Duodenal mucosa (tissue), 2 donors: ENCODE measurements around the gene MEIS2.

ENCODE experiments used
- H3K27ac ChIP-seq: one replicate; pipeline ENCODE4 v1.7.0; 2013; ENCODE audit warnings: low read depth, low read length
- H3K27me3 ChIP-seq, 2 donors: one replicate each; pipeline ENCODE4 v1.7.0; 2013; ENCODE audit warnings: low read length in 2 of 2, control low read depth in 1 of 2; ENCODE audit not compliant: insufficient read depth in 2 of 2, control insufficient read depth in 1 of 2
- H3K36me3 ChIP-seq, 2 donors: one replicate each; pipeline ENCODE4 v1.7.0; 2013; ENCODE audit warnings: low read length in 2 of 2, control low read depth in 1 of 2; ENCODE audit not compliant: insufficient read depth in 2 of 2, control insufficient read depth in 1 of 2
- H3K4me1 ChIP-seq, 2 donors: one replicate each; pipeline ENCODE4 v1.7.0; 2013; ENCODE audit warnings: low read length in 2 of 2, control low read depth in 1 of 2; ENCODE audit not compliant: insufficient read depth in 2 of 2, control insufficient read depth in 1 of 2
- H3K4me3 ChIP-seq, 2 donors: one replicate each; pipeline ENCODE4 v1.7.0; 2013; ENCODE audit warnings: low read length in 2 of 2, low read depth in 1 of 2
- H3K9ac ChIP-seq, 2 donors: one replicate each; pipeline ENCODE4 v1.7.0; 2013; ENCODE audit warnings: low read length in 2 of 2, low read depth in 1 of 2
- H3K9me3 ChIP-seq, 2 donors: one replicate each; pipeline ENCODE4 v1.7.0; 2013; ENCODE audit warnings: low read length in 2 of 2, control low read depth in 1 of 2; ENCODE audit not compliant: control insufficient read depth in 1 of 2

Gene MEIS2

DNA sequence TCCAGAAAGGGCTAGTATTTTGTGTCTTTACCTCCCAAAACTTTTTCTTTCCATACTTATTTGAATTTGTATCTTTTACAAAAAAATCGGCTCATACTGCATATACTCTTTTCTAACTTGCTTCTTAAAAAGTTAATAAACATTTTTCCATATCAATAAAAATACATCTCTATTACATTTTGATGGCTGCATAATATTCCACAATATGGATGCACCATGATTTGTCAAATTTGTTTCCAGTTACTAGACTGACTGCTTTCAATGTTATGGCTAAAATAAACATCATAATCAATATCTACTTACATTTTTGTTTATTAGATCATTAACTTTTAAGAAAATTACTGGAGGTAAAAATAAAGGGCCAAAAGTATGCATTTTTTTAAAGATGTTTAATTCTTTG lies 121.7 kb downstream of the MEIS2 start:
- H3K27me3 ChIP-seq: no peaks in the 10 kb centered on the region
- no peaks in the 10 kb centered on the region for H3K36me3 ChIP-seq
- H3K4me1 ChIP-seq: no peaks in the 10 kb centered on the region
- no peak overlapping the region for H3K4me3 ChIP-seq
- peaks cover 0 to 4% of the 10 kb centered on the region in 2 donors for H3K9me3 ChIP-seq
- H3K9ac ChIP-seq: no peak overlapping the region
- H3K27ac ChIP-seq: no peak overlapping the region

DNA sequence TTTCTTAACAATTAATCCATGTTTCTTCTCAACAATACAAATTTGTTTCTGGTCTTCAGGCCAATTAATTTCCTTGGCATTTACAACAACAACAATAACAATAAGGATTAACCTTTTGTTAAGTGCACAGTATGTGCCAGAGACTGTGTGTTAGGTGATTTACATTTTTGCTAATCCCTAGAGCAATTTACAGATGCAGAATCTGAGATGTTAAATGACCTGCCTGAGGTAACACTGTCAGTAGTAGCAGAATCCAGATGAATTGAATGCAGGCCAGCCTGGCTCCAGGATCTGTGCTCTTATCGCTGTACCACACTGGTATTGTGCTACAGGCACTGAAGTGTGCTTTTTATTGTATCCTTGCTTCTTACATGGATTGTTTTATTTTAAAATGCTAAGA lies 122.2 kb downstream of the MEIS2 start:
- Histone ChIP-seq H3K9me3 (no peaks in the 10 kb centered on the region), H3K27ac (no peak overlapping the region), H3K4me1 (no peaks in the 10 kb centered on the region), H3K9ac (no peak overlapping the region), H3K4me3 (no peak overlapping the region), H3K36me3 (no peaks in the 10 kb centered on the region), H3K27me3 (no peaks in the 10 kb centered on the region)

DNA sequence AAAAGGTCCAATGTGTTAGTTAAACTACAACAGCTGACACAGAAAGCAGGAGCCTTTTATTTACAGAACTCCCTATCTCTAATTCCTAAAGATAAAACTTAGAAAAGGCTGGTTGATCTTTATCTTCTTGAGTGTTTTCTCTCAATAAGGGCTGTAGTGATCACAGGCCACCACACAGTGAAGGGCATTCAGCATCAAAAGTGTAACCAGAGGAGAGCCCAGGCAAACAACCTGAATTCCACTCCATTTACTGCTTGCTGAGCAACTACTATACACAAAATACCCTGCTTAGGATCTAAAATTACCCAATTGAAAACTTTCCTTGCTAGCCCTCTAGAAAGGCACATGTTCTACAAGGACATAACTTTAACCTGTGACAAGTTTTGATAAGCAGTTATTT lies 122.7 kb downstream of the MEIS2 start:
- Histone ChIP-seq H3K4me3 (no peak overlapping the region), H3K36me3 (no peaks in the 10 kb centered on the region), H3K4me1 (no peaks in the 10 kb centered on the region), H3K27me3 (no peaks in the 10 kb centered on the region), H3K27ac (no peak overlapping the region), H3K9ac (no peak overlapping the region), H3K9me3 (no peaks in the 10 kb centered on the region)

DNA sequence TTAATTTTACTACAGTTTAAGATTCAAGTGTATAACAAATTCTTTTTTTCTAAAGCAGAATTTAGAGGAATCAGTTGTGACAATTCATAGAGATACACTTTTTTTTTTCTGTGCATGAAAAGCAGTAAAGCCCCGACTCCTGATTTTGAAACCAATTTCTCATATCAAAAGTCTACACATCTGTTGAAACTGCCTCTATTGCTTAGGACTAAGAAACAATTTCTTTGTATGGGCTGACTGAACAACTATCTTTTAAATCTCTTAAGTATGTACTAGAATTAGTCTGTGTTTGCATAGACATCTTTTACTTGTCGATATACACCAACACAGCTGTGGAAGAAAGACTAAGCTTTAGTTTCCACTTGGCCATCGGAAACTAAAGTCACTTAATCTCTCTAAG lies 127.6 kb downstream of the MEIS2 start:
- H3K36me3 ChIP-seq: no peaks in the 10 kb centered on the region
- no peak overlapping the region for H3K27ac ChIP-seq
- no peak overlapping the region for H3K9ac ChIP-seq
- no peak overlapping the region for H3K4me3 ChIP-seq
- H3K9me3 ChIP-seq: no peaks in the 10 kb centered on the region
- H3K4me1 ChIP-seq: no peaks in the 10 kb centered on the region
- H3K27me3 ChIP-seq: no peaks in the 10 kb centered on the region

DNA sequence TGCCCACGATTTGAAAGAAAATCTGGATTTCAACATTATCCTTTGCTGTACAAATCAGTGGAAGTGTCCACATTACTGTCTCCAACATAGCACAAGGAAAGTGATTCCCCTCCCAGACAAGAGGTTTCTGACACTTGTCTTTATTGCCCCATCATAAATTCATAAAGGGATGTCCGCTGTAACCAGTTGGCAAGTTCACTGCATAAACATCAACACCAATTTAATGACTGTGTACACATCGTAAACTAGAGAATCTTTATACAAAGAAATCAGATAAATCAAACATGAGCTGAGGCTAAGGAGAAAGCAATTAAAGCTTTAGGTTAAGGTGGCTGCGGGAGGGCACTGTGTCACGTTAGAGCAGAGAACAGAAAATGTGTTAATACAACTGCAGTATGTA lies 129.8 kb downstream of the MEIS2 start:
- Histone ChIP-seq H3K27me3 (no peaks in the 10 kb centered on the region), H3K4me3 (no peak overlapping the region), H3K9me3 (no peaks in the 10 kb centered on the region)

DNA sequence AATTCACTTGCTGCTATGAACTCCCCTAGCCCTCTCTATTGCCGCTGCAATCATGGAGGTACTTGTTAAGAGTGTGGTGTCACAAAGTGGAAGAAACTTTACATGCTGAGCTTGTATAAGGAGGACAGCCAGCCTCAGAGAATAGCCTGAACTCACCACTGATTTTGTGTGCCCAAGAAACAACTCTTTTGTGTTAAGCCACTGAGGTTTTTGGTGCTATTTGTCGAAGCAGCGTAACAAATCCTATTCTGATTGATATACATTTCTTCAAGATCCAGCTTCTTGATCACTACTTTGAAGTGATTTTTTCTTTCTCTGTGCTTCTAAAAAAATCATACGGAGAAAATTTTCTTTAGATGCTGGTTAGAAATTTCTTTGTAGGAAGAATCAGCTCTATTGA lies 132.4 kb downstream of the MEIS2 start:
- no peak overlapping the region for H3K4me3 ChIP-seq
- H3K9ac ChIP-seq: no peak overlapping the region
- no peaks in the 10 kb centered on the region for H3K36me3 ChIP-seq
- no peak overlapping the region for H3K27ac ChIP-seq
- H3K27me3 ChIP-seq: no peaks in the 10 kb centered on the region
- no peaks in the 10 kb centered on the region for H3K4me1 ChIP-seq
- H3K9me3 ChIP-seq: no peaks in the 10 kb centered on the region

More for the DNA sequence above, 129.8 kb downstream of the MEIS2 start:
- Histone ChIP-seq H3K4me1 (no peaks in the 10 kb centered on the region), H3K36me3 (no peaks in the 10 kb centered on the region), H3K27ac (no peak overlapping the region), H3K9ac (no peak overlapping the region)

DNA sequence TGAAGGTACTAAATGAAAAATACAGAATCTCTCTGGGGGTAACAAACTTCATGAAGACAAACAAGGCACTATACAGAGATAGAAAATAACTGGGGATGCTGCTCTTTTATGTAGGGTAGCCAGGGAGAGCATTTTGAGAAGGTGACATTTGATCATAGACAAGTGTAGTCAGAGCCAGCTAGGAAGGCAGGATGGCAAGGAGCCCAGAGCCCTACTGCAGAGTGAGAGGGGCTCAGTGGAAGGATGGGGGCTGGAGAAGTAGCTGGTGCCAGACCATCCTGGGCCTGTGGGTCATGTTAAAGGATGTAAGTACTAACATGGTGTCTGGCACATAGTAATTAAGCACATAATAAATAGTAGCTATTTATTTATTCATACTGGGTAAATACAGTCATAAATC lies 133.6 kb downstream of the MEIS2 start:
- Histone ChIP-seq H3K27ac (no peak overlapping the region), H3K27me3 (no peaks in the 10 kb centered on the region), H3K4me1 (no peaks in the 10 kb centered on the region), H3K9me3 (no peaks in the 10 kb centered on the region), H3K36me3 (no peaks in the 10 kb centered on the region), H3K4me3 (no peak overlapping the region), H3K9ac (no peak overlapping the region)

DNA sequence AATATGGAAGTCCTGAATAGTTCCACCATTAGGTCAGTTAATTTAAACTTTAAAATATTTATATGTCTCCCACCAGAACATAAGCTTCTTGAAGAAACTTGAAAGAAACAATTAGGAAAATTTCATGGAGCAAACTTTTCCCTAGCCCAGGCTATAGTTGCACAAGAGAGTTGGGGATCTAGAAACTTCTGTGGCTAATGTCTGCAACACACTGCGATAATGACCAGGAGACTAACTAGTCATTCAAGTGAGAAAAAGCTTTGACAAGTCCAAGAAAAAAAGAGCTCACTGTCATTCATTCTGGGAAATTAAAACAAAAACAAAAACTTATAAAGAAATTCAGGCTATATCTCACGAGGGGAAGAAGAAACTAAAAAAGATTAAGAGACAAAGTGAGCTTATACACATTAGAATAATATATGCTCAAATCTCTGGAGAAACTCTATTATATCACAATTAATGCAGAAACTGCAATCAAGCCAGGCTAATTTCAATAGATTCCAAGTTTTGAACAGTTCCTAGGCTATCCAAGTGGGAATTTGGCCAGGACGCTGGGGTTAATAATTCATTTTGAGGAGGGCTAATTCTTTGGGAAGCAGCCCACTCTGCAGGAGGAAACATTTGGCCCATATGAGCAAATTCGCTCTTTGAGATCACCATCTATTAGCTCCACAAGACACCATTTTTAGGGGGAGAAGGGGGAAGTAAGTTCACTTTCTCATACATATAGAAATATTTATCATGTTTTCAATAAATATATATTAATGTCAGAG lies 134.6 kb downstream of the MEIS2 start:
- H3K27ac ChIP-seq: no peak overlapping the region
- H3K4me3 ChIP-seq: no peak overlapping the region
- no peaks in the 10 kb centered on the region for H3K9me3 ChIP-seq
- H3K36me3 ChIP-seq: no peaks in the 10 kb centered on the region
- H3K27me3 ChIP-seq: no peaks in the 10 kb centered on the region
- no peak overlapping the region for H3K9ac ChIP-seq
- peaks cover 3 to 9% of the 10 kb centered on the region in 2 donors for H3K4me1 ChIP-seq

DNA sequence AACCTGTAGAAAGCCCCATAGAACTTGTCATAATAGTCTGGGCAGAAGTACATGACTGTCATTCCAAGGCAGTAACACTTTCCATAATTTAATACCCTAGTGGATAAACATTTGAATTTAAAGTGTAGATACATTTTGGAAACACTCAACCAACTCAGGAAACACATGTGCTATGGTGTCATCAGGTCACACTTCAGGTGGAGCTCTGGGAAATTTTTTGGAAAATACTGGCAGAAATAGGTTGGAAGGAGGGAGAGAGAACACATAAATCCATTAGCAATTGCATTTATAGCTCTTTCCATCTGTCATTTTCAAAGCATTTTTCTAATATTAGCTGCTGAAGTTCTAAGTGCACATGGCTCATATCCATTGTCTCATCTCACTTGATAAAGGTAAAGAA lies 135.7 kb downstream of the MEIS2 start:
- H3K4me3 ChIP-seq: no peak overlapping the region
- H3K27ac ChIP-seq: no peak overlapping the region
- H3K27me3 ChIP-seq: no peaks in the 10 kb centered on the region
- no peaks in the 10 kb centered on the region for H3K9me3 ChIP-seq
- H3K36me3 ChIP-seq: no peaks in the 10 kb centered on the region
- peaks cover 12 to 20% of the 10 kb centered on the region in 2 donors for H3K4me1 ChIP-seq
- H3K9ac ChIP-seq: no peak overlapping the region

DNA sequence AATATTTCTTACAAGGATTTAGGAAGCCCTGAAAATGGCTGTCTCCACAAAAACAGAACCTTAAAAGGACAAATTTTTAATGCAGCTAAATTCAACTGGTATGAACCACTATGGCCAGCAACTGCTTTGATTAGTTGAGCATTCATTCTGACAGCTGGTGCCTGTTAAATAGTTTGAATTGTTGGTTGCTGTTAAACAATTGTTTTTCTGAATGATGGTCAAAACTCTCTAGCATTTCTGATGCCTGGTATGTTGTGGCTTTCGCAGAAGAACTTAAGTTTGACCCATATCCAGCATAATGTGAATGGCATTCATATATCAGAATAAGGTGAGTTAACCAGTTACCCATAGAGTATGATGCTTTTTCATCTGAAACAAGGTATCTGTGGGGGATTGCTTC lies 138.4 kb downstream of the MEIS2 start:
- H3K4me1 ChIP-seq: peaks cover 12 to 20% of the 10 kb centered on the region in 2 donors
- H3K27ac ChIP-seq: no peak overlapping the region
- no peaks in the 10 kb centered on the region for H3K27me3 ChIP-seq
- no peaks in the 10 kb centered on the region for H3K36me3 ChIP-seq
- H3K4me3 ChIP-seq: no peak overlapping the region
- H3K9me3 ChIP-seq: no peaks in the 10 kb centered on the region
- H3K9ac ChIP-seq: no peak overlapping the region

DNA sequence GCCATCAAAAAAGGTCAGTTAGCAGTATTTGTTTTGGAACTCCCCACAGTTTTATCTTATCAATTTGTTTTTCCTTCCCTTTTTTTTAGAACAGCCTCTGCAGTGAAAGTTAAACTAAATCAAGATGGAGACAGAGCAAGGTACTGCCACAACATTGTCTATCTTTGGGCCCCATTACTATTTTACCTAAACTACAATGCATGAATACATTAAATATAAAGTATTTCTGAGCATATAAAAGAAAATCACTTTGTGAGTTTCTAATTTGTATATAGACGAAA lies 139.5 kb downstream of the MEIS2 start:
- Histone ChIP-seq H3K4me1 (peaks cover 12 to 20% of the 10 kb centered on the region in 2 donors), H3K9ac (no peak overlapping the region), H3K36me3 (no peaks in the 10 kb centered on the region), H3K9me3 (no peaks in the 10 kb centered on the region), H3K4me3 (no peak overlapping the region), H3K27ac (no peak overlapping the region), H3K27me3 (no peaks in the 10 kb centered on the region)
